ENCODE data around the gene VEGFC. TPM values are rescaled to one million over a fixed set of nuclear protein-coding genes. Genes with fewer than 3 reads are reported as not detected.
A peak's percentile ranks its signal among the peaks of the same experiment; 100 is the strongest.

Gene VEGFC
- total RNA-seq, 2 donors from 2014 or later = 0.60 to 0.95 TPM

DNA sequence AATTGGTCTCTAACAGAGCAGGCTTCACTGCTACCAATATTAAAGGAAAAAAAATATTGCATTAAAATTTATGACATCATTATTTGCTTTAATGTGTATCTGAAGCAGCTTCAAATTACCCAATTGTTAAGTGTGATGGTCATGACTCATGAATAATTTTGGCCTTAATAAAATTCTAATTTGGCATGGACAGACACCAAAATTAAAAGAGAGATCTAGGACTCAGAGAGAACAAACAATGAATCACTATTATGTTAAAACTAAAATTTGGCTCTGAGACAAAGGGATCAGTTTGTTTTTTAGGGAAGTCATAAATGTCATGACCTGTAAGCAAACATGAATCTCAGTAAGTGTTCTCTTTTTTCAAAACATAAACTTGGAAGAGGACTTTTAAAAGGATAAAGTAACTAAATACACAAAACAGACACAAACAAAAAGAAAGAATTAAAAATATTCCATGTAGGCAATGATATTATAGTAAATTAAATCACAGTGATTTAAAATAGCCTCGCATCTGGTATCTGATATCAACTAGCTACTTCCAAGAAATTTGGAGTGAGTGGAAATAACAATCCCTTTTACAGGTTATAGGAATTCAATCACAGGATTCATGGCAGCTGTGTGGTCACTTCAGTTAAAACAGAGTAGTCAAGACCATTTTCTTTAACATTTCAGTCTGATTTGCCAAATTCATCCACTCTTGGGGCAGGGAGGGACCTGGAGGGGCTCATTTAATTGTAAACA, 11.6 kb downstream of the VEGFC start:
- no peaks in the 10 kb centered on the region for H3K9me3 Mint-ChIP-seq
- Histone ChIP-seq H3K27ac (ENCODE audit: low read depth, low read length) (no peak overlapping the region), H3K9ac (ENCODE audit: extremely low read depth, low read length, poor library complexity, severe bottlenecking) (no peak overlapping the region), H3K36me3 (ENCODE audit: control insufficient read depth, insufficient read depth, low read length) (no peaks in the 10 kb centered on the region), H3K9me3 (ENCODE audit: control insufficient read depth, low read length) (no peaks in the 10 kb centered on the region), H3K4me3 (ENCODE audit: low read length) (no peak overlapping the region), H3K4me1 (ENCODE audit: control insufficient read depth, insufficient read depth, low read length) (no peaks in the 10 kb centered on the region), H3K27me3 (ENCODE audit: control insufficient read depth, insufficient read depth, low read length, poor library complexity, severe bottlenecking) (no peaks in the 10 kb centered on the region)
- no peaks in the 10 kb centered on the region for H3K36me3 Mint-ChIP-seq (ENCODE audit: low read depth)
- H3K27me3 Mint-ChIP-seq (ENCODE audit: insufficient read depth) = no peaks in the 10 kb centered on the region
- H3K4me1 Mint-ChIP-seq = peaks cover 6% of the 10 kb centered on the region
- H3K27ac Mint-ChIP-seq = peak overlapping the region; percentile 37
- no peak for DNase-seq
- no peak overlapping the region for H3K4me3 Mint-ChIP-seq
- WGBS, 2 experiments (ENCODE audit: insufficient coverage in 1 of 2, insufficient read length in 1 of 2) = 80% methylated on average over 1 of the region's 1 CpG; no CpG with 5 or more reads in 1 of the 2 experiments
- TF ChIP-seq, protein P1, sequence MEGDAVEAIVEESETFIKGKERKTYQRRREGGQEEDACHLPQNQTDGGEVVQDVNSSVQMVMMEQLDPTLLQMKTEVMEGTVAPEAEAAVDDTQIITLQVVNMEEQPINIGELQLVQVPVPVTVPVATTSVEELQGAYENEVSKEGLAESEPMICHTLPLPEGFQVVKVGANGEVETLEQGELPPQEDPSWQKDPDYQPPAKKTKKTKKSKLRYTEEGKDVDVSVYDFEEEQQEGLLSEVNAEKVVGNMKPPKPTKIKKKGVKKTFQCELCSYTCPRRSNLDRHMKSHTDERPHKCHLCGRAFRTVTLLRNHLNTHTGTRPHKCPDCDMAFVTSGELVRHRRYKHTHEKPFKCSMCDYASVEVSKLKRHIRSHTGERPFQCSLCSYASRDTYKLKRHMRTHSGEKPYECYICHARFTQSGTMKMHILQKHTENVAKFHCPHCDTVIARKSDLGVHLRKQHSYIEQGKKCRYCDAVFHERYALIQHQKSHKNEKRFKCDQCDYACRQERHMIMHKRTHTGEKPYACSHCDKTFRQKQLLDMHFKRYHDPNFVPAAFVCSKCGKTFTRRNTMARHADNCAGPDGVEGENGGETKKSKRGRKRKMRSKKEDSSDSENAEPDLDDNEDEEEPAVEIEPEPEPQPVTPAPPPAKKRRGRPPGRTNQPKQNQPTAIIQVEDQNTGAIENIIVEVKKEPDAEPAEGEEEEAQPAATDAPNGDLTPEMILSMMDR (conservative IDR thresholded peaks at IDR 0.05) = no peak

DNA sequence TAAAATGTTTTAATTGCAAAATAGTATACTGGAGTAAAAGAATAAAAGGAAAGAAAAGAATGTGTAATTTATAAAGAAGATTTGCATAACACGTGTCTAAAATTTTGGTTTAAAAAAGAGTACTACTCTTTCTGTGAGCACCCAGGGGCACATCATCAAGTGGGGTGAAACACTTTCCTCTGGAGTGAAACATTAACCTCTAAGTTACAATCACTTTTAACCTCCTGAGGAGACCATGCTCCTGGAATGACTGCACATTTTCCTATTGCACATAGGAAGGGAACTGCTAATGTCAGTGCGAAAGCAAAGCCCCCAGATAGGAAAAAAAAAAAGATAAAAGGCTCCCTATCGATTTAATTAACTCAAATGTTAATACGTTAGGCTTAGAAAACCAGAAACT, 13.3 kb downstream of the VEGFC start:
- Mint-ChIP-seq H3K27ac (no peak overlapping the region), H3K4me1 (peaks cover 12% of the 10 kb centered on the region)
- 95 to 100% methylated on average over 3 to 4 of the region's 4 CpGs for WGBS, 2 experiments (ENCODE audit: insufficient coverage in 1 of 2, insufficient read length in 1 of 2)

DNA sequence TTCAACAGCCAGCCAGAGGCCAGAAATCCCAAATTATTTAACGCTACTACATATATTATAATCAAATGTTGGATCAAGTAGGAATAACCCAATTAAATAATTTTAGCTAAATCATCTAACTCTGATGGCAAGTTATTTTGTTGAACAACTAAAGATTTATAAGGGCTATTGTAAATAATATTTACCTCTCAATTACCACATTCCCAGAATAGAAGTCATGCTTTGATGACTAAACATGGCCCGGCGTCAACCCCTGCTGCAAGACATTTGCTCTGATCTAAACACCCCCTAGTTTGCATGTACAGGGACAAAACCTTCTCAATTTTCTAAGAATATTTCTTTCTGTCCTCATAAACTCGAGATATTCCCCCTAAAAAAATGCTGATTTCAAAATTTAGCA, 14.2 kb downstream of the VEGFC start:
- Mint-ChIP-seq H3K36me3 (ENCODE audit: low read depth) (no peaks in the 10 kb centered on the region), H3K4me1 (peaks cover 12% of the 10 kb centered on the region), H3K9me3 (no peaks in the 10 kb centered on the region), H3K27me3 (ENCODE audit: insufficient read depth) (no peaks in the 10 kb centered on the region), H3K4me3 (no peak overlapping the region), H3K27ac (no peak overlapping the region)
- no peak overlapping the region for H3K4me3 ChIP-seq (ENCODE audit: low read length)
- no peak for DNase-seq
- H3K4me1 ChIP-seq (ENCODE audit: control insufficient read depth, insufficient read depth, low read length) = no peaks in the 10 kb centered on the region
- TF ChIP-seq, protein P1 (conservative IDR thresholded peaks at IDR 0.05) = no peak
- no peaks in the 10 kb centered on the region for H3K27me3 ChIP-seq (ENCODE audit: control insufficient read depth, insufficient read depth, low read length, poor library complexity, severe bottlenecking)
- no peaks in the 10 kb centered on the region for H3K36me3 ChIP-seq (ENCODE audit: control insufficient read depth, insufficient read depth, low read length)
- H3K9ac ChIP-seq (ENCODE audit: extremely low read depth, low read length, poor library complexity, severe bottlenecking) = no peak overlapping the region
- no peaks in the 10 kb centered on the region for H3K9me3 ChIP-seq (ENCODE audit: control insufficient read depth, low read length)
- 88 to 100% methylated on average over 1 to 3 of the region's 4 CpGs for WGBS, 2 experiments (ENCODE audit: insufficient coverage in 1 of 2, insufficient read length in 1 of 2)
- no peak overlapping the region for H3K27ac ChIP-seq (ENCODE audit: low read depth, low read length)

More for the DNA sequence above, 13.3 kb downstream of the VEGFC start:
- no peaks in the 10 kb centered on the region for H3K9me3 ChIP-seq (ENCODE audit: control insufficient read depth, low read length)
- H3K27ac ChIP-seq (ENCODE audit: low read depth, low read length) = no peak overlapping the region
- H3K27me3 ChIP-seq (ENCODE audit: control insufficient read depth, insufficient read depth, low read length, poor library complexity, severe bottlenecking) = no peaks in the 10 kb centered on the region
- H3K27me3 Mint-ChIP-seq (ENCODE audit: insufficient read depth) = no peaks in the 10 kb centered on the region
- H3K4me3 Mint-ChIP-seq = no peak overlapping the region
- H3K36me3 ChIP-seq (ENCODE audit: control insufficient read depth, insufficient read depth, low read length) = no peaks in the 10 kb centered on the region
- no peak for DNase-seq
- H3K4me3 ChIP-seq (ENCODE audit: low read length) = no peak overlapping the region
- H3K9me3 Mint-ChIP-seq = no peaks in the 10 kb centered on the region
- TF ChIP-seq, protein P1 (conservative IDR thresholded peaks at IDR 0.05) = no peak
- H3K4me1 ChIP-seq (ENCODE audit: control insufficient read depth, insufficient read depth, low read length) = no peaks in the 10 kb centered on the region
- no peak overlapping the region for H3K9ac ChIP-seq (ENCODE audit: extremely low read depth, low read length, poor library complexity, severe bottlenecking)
- no peaks in the 10 kb centered on the region for H3K36me3 Mint-ChIP-seq (ENCODE audit: low read depth)
